ENCODE data around the gene PRTN3.
"Not testable (repeated sequence)": the region's sequence is repeated elsewhere in the genome, so short reads cannot be mapped to it uniquely, and the experiment has no call there.

PRTN3 gene

GRCh38 chr19:831407-832369 is 9.1 kb upstream of the PRTN3 start:
- no peak for TF ChIP-seq CTCF (IDR thresholded peaks at IDR 0.05; ENCODE audit: low read depth, low read length)
- DNase-seq (ENCODE audit: extremely low read depth, low read depth), result no peak

GRCh38 chr19:834216-834615 is 6.6 kb upstream of the PRTN3 start:
- TF ChIP-seq CTCF (IDR thresholded peaks at IDR 0.05; ENCODE audit: low read depth, low read length), result no peak
- DNase-seq (ENCODE audit: extremely low read depth, low read depth), result no peak

- DNase-seq (ENCODE audit: extremely low read depth, low read depth), result no peak
- TF ChIP-seq CTCF (IDR thresholded peaks at IDR 0.05; ENCODE audit: low read depth, low read length), result no peak
These were observed 5.5 kb upstream of the PRTN3 start for GRCh38 chr19:835210-835810.

GRCh38 chr19:842802-843179 is 2.0 kb downstream of the PRTN3 start:
- not testable (repeated sequence) for DNase-seq (ENCODE audit: extremely low read depth, low read depth)

GRCh38 chr19:843180-843835 is 2.5 kb downstream of the PRTN3 start:
- DNase-seq (ENCODE audit: extremely low read depth, low read depth), result no peak
- TF ChIP-seq CTCF (IDR thresholded peaks at IDR 0.05; ENCODE audit: low read depth, low read length), result no peak

- DNase-seq (ENCODE audit: extremely low read depth, low read depth), result no peak
- no peak for TF ChIP-seq CTCF (IDR thresholded peaks at IDR 0.05; ENCODE audit: low read depth, low read length)
These were observed 3.2 kb downstream of the PRTN3 start for GRCh38 chr19:843836-844545.

GRCh38 chr19:844546-844971 is 3.8 kb downstream of the PRTN3 start:
- no peak for TF ChIP-seq CTCF (IDR thresholded peaks at IDR 0.05; ENCODE audit: low read depth, low read length)
- no peak for DNase-seq (ENCODE audit: extremely low read depth, low read depth)

All from AG09319 (cell line).